Colonic mucosa (tissue), 4 donors: ENCODE data around the gene HES7. TPM values are rescaled to one million over a fixed set of nuclear protein-coding genes. Genes with fewer than 3 reads are reported as not detected.
A peak's percentile ranks its signal among the peaks of the same experiment; 100 is the strongest.

Experiments
- DNase-seq: peaks from one replicate; pipeline ENCODE4 v3.0.0-alpha.2; 2020
- H3K27ac ChIP-seq: fragments of 200-600 bp; one replicate; pipeline ENCODE4 v1.8.0; 2021
- H3K27me3 ChIP-seq: fragments of 200-600 bp; one replicate; pipeline ENCODE4 v1.8.0; 2021
- H3K36me3 ChIP-seq: fragments of 200-600 bp; one replicate; pipeline ENCODE4 v1.8.0; 2021
- H3K4me1 ChIP-seq: fragments of 200-600 bp; one replicate; pipeline ENCODE4 v1.8.0; 2021; ENCODE audit warnings: mild to moderate bottlenecking
- H3K4me3 ChIP-seq: fragments of 200-600 bp; one replicate; pipeline ENCODE4 v1.8.0; 2021
- H3K9ac ChIP-seq, 2 donors: one replicate each; pipeline ENCODE4 v1.7.0; 2013; ENCODE audit warnings: control low read depth in 2 of 2, low read depth in 2 of 2, low read length in 2 of 2
- H3K9me3 ChIP-seq: fragments of 200-600 bp; one replicate; pipeline ENCODE4 v1.8.0; 2021
- intact Hi-C: fragments of 100-400 bp; cut with DNase I; formaldehyde crosslinking; loops from one replicate; pipeline ENCODE4 v1.14.1; 2022
- total RNA-seq, 2 donors: library from RNA; stranded (reverse); fragmentation: NEBNext Ultra II Directional in 1 of 2; extraction: Animal tissue kit (Norgen Biotek cat#: 25700) in 1 of 2; gene quantifications; one replicate each; pipeline ENCODE4 v1.2.1, GENCODE V29; 2021
- TF ChIP-seq, protein P1 (sequence below): fragments of 200-600 bp; IDR thresholded peaks from one replicate; pipeline ENCODE4 v1.8.0; 2022; ENCODE audit warnings: antibody characterized with exemption, mild to moderate bottlenecking
- donor health status: healthy.
- donor health status: DM: no; HTN: no; CAD: no.
- donor health status: DM: no; HTN: no; CAD: no.

Gene HES7
- total RNA-seq, 2 donors from 2014 or later, result not detected

DNA sequence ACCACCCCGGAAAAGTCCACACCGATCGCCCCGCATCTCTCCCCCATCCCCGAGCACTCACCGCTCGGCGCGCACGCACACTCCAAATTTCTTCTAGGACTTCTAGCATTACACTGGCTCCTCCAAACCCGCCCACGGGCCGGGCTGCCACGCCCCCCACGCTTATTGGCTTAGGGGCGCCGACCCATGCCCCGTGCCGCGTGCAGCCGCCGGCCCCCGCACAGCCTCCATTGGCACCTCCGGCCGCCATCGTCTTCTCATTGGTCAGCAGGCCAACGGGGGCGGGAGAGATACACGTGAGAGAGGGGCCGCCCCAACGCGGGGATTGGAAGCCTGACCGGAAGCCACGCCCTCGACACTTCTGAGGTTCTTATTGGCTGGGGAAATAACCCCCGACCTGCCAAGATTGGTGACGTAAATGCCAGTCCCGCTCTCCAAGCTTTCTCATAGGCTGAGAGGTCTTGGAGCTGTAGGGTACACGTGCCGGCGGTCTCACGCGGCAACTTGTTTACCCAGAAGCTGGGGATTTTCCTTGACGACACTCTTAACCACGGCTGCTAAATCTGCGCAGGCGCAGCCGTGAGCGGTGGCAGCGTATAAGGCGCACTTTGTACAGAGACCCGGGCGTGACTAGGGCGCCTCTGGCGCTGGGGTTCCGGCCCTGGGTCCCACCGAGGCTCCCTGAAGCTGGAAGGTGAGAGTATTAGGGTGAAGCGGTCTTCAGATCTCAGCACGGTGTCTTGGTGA lies 32.5 kb upstream of the HES7 start:
- H3K9ac ChIP-seq, result peak overlapping the region; percentile 99 to 100
- TF ChIP-seq, protein P1, sequence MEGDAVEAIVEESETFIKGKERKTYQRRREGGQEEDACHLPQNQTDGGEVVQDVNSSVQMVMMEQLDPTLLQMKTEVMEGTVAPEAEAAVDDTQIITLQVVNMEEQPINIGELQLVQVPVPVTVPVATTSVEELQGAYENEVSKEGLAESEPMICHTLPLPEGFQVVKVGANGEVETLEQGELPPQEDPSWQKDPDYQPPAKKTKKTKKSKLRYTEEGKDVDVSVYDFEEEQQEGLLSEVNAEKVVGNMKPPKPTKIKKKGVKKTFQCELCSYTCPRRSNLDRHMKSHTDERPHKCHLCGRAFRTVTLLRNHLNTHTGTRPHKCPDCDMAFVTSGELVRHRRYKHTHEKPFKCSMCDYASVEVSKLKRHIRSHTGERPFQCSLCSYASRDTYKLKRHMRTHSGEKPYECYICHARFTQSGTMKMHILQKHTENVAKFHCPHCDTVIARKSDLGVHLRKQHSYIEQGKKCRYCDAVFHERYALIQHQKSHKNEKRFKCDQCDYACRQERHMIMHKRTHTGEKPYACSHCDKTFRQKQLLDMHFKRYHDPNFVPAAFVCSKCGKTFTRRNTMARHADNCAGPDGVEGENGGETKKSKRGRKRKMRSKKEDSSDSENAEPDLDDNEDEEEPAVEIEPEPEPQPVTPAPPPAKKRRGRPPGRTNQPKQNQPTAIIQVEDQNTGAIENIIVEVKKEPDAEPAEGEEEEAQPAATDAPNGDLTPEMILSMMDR, result no peak
- intact Hi-C loops, result no loop called here
- no peaks in the 10 kb centered on the region for H3K36me3 ChIP-seq
- H3K27ac ChIP-seq, result peak overlapping the region; percentile 97
- H3K4me1 ChIP-seq, result peaks cover 21% of the 10 kb centered on the region
- DNase-seq, result peak; percentile 100
- peak overlapping the region; percentile 57 for H3K4me3 ChIP-seq
- no peaks in the 10 kb centered on the region for H3K27me3 ChIP-seq
- no peaks in the 10 kb centered on the region for H3K9me3 ChIP-seq

DNA sequence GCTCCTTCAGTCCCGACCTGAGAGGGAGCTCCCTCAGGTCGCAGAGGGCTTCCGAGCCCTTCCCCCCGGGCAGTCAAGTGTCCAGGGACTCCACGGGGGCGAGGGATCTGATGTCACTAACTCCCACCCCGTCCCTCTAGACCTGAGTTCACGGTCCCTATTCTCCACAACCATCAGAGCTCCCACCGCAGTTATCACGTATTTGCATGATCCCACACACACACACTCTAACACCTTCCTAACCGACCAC lies 32.0 kb upstream of the HES7 start:
- Histone ChIP-seq H3K4me1 (peaks cover 17% of the 10 kb centered on the region), H3K9me3 (no peaks in the 10 kb centered on the region), H3K36me3 (no peaks in the 10 kb centered on the region), H3K27me3 (no peaks in the 10 kb centered on the region), H3K4me3 (peak overlapping the region; percentile 57), H3K27ac (peak overlapping the region; percentile 93), H3K9ac (peak overlapping the region; percentile 99 to 100)
- intact Hi-C loops, result no loop called here
- TF ChIP-seq, protein P1, result no peak
- no peak for DNase-seq

DNA sequence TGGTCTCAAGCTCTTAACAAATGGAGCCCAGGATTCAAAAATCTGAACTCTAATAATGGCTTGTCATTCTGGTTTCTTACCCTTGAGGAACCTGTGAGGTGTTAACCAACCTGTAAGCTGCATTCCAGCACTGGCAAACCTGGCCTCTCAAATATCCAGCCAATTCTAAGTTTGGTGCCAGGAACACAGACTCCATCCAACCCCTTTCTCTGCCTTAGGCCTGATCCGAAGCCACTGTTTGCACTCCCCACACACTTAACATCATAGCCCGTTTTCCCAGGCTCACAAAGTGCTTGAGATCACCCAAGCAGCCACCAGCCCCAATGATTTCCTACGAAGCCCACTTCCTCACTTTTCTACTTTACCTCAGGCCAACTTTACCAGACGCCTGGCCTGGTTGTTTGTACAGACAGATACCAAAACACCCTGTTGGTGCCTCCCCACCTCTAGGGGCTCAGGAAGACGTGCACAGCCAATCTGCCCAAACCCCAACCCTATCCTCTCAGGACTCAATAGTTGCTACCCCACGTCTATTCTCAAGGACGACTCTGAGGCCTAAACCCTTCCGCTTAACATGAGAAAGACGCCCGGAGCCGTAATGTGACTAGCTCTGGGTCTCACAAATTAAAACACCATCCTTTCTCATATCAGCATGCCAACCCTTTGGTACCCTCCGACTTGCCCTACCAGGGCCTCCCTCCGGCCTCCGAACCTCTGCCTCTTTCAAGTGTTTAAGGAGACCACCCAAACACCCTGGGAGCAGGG lies 31.5 kb upstream of the HES7 start:
- peaks cover 20% of the 10 kb centered on the region for H3K4me1 ChIP-seq
- H3K27me3 ChIP-seq, result no peaks in the 10 kb centered on the region
- DNase-seq, result no peak
- H3K27ac ChIP-seq, result peak overlapping the region; percentile 93
- intact Hi-C loops, result no loop called here
- peak overlapping the region; percentile 99 to 100 for H3K9ac ChIP-seq
- TF ChIP-seq, protein P1, result no peak
- H3K4me3 ChIP-seq, result peak overlapping the region; percentile 57
- H3K36me3 ChIP-seq, result no peaks in the 10 kb centered on the region
- H3K9me3 ChIP-seq, result no peaks in the 10 kb centered on the region

DNA sequence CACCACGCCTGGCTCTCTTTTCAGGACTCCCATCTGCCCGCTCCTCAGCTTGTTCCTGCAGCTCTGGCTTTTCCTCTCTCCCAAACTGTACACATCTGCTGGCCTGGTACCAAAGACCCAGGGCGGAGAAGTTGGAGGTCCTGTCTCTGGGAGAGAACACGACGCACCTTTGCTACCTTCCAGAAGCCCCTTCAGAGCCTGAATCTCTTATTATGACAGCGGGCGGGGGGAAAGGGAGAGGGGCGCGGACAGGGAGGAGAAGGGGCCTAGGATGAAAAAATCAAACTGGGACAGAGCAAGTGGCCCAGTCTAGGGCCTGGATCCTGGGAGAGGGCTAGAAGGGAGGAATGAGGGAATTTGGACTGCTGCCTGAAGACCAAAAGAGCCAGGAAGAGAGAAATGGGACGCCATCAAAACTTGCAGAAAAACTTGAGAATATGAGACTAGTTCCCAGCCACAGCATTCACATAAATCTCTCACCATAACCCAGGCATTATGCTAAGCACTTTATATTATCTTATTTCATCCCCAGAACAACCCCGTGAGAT lies 30.8 kb upstream of the HES7 start:
- Histone ChIP-seq H3K27ac (peak overlapping the region; percentile 93), H3K36me3 (peaks cover 4% of the 10 kb centered on the region), H3K27me3 (no peaks in the 10 kb centered on the region), H3K9ac (peak overlapping the region; percentile 99 to 100), H3K4me1 (peaks cover 21% of the 10 kb centered on the region), H3K9me3 (no peaks in the 10 kb centered on the region), H3K4me3 (peak overlapping the region; percentile 57)
- TF ChIP-seq, protein P1, result no peak
- intact Hi-C loops, result no loop called here
- DNase-seq, result no peak

DNA sequence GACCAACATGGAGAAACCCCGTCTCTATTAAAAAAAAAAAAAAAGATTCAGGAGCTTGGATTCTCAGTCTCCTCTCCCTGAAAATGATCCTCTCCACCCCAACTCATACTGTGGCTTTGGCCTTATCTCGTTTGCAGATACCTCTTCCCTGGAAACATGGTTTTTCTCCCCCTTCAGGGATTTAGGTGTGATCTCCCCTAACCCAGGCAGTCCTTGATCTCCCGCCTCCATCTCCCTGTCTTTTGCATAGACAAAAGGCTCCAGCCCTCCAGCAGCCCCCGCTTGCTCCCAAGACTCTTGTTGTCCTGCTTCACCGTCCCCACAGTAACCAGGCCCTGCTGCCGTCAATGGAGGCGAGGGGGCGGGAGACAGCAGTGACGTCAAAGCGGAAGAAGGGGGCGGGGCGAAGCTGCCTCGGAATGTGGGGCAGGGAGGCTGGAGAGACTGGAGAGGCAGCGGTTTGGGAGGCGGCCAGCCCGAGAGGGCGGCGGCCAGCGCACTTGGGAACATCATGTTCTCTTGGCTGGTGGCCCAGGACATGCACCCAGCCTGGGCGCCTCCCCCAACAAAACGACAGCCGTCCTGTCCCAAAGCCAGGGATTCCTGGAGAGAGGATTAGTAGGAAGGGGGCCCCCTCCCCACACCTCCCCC lies 30.2 kb upstream of the HES7 start:
- Histone ChIP-seq H3K27ac (peak overlapping the region; percentile 93), H3K9ac (peak overlapping the region; percentile 99 to 100), H3K9me3 (no peaks in the 10 kb centered on the region), H3K4me3 (peak overlapping the region; percentile 57), H3K4me1 (peaks cover 21% of the 10 kb centered on the region), H3K36me3 (peaks cover 10% of the 10 kb centered on the region), H3K27me3 (no peaks in the 10 kb centered on the region)
- DNase-seq, result peak; percentile 100
- intact Hi-C loops, result no loop called here
- TF ChIP-seq, protein P1, result no peak
